Coronary artery (tissue), 2 donors: ENCODE data around the gene STEAP3.

Experiments used
- DNase-seq: peaks from one replicate; pipeline ENCODE4 v3.0.0-alpha.2; 2017; ENCODE audit warnings: low spot score
- H3K27ac ChIP-seq, 2 donors: fragments of 200-600 bp; sonication (generic); one replicate each; pipeline ENCODE4 v1.5.1; 2016 to 2019
- H3K4me3 ChIP-seq: fragments of 200-600 bp; sonication (generic); 2 replicates; pipeline ENCODE4 v1.5.1; 2016; ENCODE audit warnings: mild to moderate bottlenecking, moderate library complexity
- TF ChIP-seq, protein P1 (sequence below): fragments of 200-600 bp; sonication (generic); IDR thresholded peaks from one replicate; pipeline ENCODE4 v1.5.1; 2019; ENCODE audit warnings: antibody characterized with exemption

Gene STEAP3

DNA sequence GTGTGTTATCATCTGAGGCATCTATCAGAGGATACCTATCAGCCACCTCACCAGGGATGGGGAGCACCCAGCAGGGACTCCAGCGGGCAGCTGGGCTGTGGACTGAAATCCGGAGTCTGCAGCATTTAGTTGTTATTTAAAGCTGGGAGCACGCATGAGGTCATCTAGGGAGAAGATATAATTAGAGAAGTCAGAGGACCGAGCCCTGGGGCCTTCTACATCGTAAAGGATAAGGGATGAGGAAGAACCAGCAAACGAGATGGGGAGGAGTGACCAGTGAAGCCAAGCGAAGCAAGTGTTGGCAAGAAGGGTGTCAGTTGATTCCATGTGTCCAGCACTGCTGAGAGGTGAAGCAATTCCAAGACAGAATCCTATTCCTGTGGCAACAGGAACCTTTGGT lies 70.3 kb downstream of the STEAP3 start:
- DNase-seq: no peak
- TF ChIP-seq, protein P1, sequence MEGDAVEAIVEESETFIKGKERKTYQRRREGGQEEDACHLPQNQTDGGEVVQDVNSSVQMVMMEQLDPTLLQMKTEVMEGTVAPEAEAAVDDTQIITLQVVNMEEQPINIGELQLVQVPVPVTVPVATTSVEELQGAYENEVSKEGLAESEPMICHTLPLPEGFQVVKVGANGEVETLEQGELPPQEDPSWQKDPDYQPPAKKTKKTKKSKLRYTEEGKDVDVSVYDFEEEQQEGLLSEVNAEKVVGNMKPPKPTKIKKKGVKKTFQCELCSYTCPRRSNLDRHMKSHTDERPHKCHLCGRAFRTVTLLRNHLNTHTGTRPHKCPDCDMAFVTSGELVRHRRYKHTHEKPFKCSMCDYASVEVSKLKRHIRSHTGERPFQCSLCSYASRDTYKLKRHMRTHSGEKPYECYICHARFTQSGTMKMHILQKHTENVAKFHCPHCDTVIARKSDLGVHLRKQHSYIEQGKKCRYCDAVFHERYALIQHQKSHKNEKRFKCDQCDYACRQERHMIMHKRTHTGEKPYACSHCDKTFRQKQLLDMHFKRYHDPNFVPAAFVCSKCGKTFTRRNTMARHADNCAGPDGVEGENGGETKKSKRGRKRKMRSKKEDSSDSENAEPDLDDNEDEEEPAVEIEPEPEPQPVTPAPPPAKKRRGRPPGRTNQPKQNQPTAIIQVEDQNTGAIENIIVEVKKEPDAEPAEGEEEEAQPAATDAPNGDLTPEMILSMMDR: no peak
- no peak overlapping the region for H3K4me3 ChIP-seq
- H3K27ac ChIP-seq: no peak overlapping the region

DNA sequence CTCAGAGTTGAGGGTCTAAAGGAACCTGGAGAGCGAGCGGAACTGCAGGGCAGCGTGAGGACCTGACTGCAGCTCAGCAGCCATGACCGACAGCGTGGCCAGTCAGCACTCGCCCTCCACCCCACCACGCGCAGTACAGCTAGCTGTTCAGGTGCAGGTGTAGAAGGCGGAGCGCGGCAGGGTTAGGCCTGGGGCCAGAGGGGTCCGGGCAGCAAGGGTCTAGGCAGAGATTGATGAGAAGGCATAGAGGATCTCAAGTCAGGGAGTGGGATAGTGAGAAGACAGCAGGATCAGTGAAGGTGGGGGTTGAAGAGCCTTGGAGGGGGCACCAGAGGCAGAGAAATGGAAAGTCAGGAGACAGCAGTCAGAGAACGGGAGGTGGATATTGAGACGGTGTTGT lies 71.0 kb downstream of the STEAP3 start:
- no peak overlapping the region for H3K27ac ChIP-seq
- DNase-seq: no peak
- H3K4me3 ChIP-seq: no peak overlapping the region
- TF ChIP-seq, protein P1: no peak

DNA sequence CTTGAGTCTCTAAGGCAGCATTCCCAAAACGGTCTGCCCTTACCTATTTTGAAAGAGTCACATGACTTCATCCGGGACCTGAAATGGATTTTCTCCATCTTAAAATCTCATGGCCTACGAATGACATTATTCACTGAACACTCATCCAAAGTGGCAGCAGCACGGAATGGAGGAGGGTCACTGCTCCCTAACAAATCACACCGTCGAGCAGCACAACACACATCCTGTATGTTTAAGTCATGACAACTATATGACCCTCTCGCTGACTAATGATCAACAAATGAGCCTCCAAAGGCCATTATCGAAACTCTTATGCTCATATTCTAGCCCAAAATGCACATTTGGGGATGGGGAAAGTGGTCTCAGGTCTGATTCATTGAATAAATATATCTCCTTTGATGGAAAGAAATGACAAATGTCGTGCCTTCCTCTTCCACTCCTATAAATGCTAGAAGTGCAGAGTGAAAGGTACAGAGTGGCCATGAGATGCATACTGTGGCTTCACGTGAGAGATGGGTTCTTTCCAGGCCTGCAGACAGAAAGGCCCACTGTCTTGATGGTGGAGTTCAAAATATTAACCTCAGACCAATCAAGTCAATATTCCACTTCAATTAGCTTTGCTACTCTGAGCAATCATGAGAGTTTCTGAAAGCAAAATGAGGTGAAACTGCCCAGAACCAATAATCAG lies 72.2 kb downstream of the STEAP3 start:
- TF ChIP-seq, protein P1: no peak
- H3K4me3 ChIP-seq: no peak overlapping the region
- H3K27ac ChIP-seq: no peak overlapping the region
- DNase-seq: no peak

DNA sequence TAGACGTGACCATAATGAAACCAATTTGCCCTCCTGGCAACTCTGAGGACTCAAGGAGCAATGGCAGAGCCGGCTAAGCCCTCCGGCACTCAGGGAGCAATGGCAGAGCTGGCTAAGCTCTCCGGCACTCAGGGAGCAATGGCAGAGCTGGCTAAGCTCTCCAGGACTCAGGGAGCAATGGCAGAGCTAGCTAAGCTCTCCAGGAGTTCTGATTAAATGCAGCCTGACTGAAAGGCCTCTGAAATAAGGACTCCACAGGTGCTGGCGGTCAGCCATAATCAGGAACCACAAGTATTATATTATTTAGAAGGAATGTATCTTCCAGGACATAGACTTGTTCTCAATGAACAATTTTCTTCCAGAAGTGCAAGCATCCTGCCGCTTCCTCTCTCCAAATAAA lies 77.8 kb downstream of the STEAP3 start:
- DNase-seq: no peak
- Histone ChIP-seq H3K27ac (no peak overlapping the region), H3K4me3 (no peak overlapping the region)
- TF ChIP-seq, protein P1: no peak

DNA sequence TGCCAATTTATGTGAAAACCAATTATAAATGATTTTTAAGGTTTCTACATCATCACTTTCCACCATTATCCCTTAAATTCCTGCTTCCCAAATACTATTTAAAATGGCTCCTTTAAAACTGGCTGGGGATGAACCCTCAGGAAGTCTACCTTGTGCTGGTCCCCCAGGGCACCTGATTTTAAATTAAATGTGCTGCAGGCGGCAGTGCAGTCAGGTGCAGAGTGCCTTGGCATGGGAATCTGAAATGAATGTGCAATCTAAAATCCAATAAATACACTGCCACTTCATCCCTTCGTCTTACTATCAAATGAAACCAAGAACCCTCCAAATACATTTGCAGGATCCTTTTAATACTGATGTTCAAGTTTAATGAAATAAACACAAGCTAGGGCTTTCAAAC lies 81.2 kb downstream of the STEAP3 start:
- TF ChIP-seq, protein P1: no peak
- H3K4me3 ChIP-seq: no peak overlapping the region
- DNase-seq: no peak
- no peak overlapping the region for H3K27ac ChIP-seq

DNA sequence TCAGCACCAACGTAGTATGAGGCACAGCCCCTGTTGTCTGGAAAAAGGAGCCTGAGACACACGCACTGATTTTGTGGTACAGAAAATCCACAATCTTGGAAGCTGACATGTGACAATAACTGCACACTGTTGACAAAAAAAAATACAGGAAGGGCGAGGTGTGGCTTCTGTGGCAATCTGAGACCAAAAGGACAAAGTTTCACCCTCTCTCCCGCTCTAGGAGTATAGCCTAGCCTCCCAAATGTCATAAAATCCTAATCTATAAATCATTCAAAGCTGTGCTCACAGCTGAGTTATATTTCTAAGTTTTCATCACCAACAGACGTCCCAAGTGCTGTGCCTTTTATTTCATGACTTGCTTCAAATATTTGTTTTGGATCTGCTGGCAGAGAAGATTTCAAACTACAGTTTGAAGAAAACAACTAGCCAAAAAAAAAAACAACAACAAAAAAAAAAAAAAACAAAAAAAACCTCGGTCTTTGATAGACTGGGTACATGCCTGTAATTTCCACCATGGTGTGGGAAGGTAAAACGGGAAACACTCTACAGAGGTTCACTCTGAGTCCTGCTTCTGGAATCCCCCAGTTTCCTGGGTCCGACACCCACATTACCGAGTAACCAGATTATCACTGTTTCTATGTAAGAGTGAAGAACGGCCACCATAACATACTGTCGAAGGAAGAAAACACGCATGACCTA lies 82.0 kb downstream of the STEAP3 start:
- TF ChIP-seq, protein P1: no peak
- no peak overlapping the region for H3K27ac ChIP-seq
- H3K4me3 ChIP-seq: no peak overlapping the region
- DNase-seq: no peak

DNA sequence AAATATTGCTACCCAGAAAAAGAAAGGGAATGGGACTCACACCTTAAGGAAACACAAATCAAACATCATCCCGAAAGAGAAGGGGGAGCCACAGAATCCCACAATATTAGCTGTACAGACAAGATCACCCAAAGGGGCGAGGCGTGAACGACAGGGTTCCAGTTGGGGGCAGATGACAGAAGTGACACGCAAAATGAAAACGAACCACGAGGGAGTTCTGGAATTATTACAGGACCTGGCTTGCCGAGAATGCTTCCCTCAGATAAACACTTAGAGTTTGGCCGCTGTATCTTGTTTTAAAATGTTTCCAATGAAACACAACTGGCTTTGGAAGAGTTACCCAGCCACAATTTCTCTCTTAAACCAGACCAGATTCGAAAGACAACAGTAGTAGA lies 82.6 kb downstream of the STEAP3 start:
- no peak overlapping the region for H3K27ac ChIP-seq
- peak overlapping the region; percentile 34 for H3K4me3 ChIP-seq
- no peak for DNase-seq
- TF ChIP-seq, protein P1: no peak
